Right lobe of liver (tissue), 6 donors: ENCODE results near the gene RNF214. TPM values are rescaled to one million over a fixed set of nuclear protein-coding genes. Genes with fewer than 3 reads are reported as not detected.
"Not testable (repeated sequence)": the region's sequence is repeated elsewhere in the genome, so short reads cannot be mapped to it uniquely, and the experiment has no call there.

Source experiments
- ATAC-seq, 4 donors: fragments of 200-7000 bp; cut with Tn5 transposase; one replicate each; pipeline ENCODE4 v1.9.1; 2020; ENCODE audit warnings: mild to moderate bottlenecking in 4 of 4, moderate library complexity in 4 of 4
- DNase-seq, 3 donors: peaks; one replicate each; pipeline ENCODE4 v3.0.0-alpha.2; 2020
- H3K27ac ChIP-seq, 3 donors: fragments of 200-600 bp; one replicate each; pipeline ENCODE4 v1.8.0; 2022
- H3K27me3 ChIP-seq, 2 donors: fragments of 200-600 bp; one replicate each; pipeline ENCODE4 v1.8.0; 2022
- H3K36me3 ChIP-seq, 4 donors: fragments of 200-600 bp; sonication (generic) in 1 of 4; one replicate each; pipeline versions ENCODE4 v1.5.1 to v1.8.0; 2017 to 2022; ENCODE audit warnings: control low read depth in 1 of 4
- H3K4me1 ChIP-seq, 4 donors: fragments of 200-600 bp; sonication (generic) in 1 of 4; one replicate each; pipeline versions ENCODE4 v1.5.1 to v1.8.0; 2017 to 2022; ENCODE audit warnings: control low read depth in 1 of 4
- H3K4me3 ChIP-seq, 3 donors: fragments of 200-600 bp; one replicate each; pipeline ENCODE4 v1.8.0; 2022
- H3K9me3 ChIP-seq, 4 donors: fragments of 200-600 bp; sonication (generic) in 1 of 4; one replicate each; pipeline versions ENCODE4 v1.5.1 to v1.8.0; 2017 to 2022; ENCODE audit warnings: control low read depth in 1 of 4
- POLR2A ChIP-seq: fragments of 450-650 bp; IDR thresholded peaks from one replicate; pipeline ENCODE4 v1.6.1; 2017; ENCODE audit warnings: antibody characterized with exemption, mild to moderate bottlenecking
- WGBS: methylation state at CpG from one replicate; pipeline ENCODE4 v1.1.6; 2018; ENCODE audit warnings: low coverage, low lambda C conversion rate; ENCODE audit not compliant: insufficient coverage; ENCODE audit errors: missing lambda C conversion rate; 5-methylcytosine and 5-hydroxymethylcytosine counted together
- intact Hi-C, 2 donors: fragments of 100-400 bp; cut with DNase I; formaldehyde crosslinking; loops; one replicate each; pipeline versions ENCODE4 v1.11.2 to v1.14.1; 2022
- total RNA-seq, 6 experiments: library from RNA; depleted of rRNA in 2 of 6; stranded (reverse); fragments of >200 nt in 2 of 6; fragmentation: NEBNext Ultra II Directional in 3 of 6; extraction: Animal tissue kit (Norgen Biotek cat#: 25700) in 3 of 6; gene quantifications; one replicate each; pipeline versions ENCODE4 v1.1.0 to v1.2.4, GENCODE V29; 2016 to 2023
- TF ChIP-seq, protein P1 (sequence below), 4 donors: fragments of 200-600 bp in 3 of 4; fragments of 450-650 bp in 1 of 4; IDR thresholded peaks; one replicate each; pipeline versions ENCODE4 v1.5.1 to v1.8.0; 2016 to 2022; ENCODE audit warnings: antibody characterized with exemption in 4 of 4, mild to moderate bottlenecking in 2 of 4
- donor health status: DM: no; HTN: yes; CAD: no.
- donor health status: DM: no; HTN: no; CAD: no.
- donor health status: DM: no; HTN: no; CAD: no.
- donor health status: DM: no; HTN: yes; CAD: no.
- donor health status: DM: no; HTN: yes; CAD: no.

The RNF214 gene
- total RNA-seq, 6 experiments from 2014 or later = 5.6 to 9.4 (median 7.3) TPM

DNA sequence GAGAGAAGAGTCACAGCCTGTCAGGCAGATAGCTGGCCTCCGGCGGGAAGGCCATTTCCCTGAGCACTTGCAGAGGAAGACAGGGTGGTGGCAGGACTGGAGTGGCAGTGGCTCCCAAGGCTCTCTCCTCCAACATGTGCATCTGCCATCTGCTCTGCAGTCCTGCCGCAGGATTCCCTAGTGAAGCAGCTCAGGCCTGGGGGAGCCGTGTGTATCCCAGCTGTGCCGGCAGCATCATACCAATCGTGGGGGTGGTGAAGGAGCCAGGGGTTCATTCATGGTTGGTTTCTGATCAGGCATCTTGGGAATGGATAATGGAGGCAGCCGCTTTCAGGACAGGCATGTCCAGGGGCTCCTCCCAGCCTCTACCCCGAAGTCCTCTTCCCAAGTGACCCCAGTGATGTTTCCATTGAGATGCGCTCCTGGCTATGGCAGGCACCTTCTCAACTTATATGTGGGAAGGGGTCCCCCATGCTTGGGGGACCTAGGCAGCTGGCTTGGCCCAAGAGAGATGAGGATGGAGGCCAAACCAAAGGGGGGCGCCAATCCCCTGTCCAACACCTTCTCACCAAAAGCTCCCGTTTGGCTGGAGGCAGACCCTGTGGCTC lies 27.2 kb upstream of the RNF214 start:
- DNase-seq = no peak
- intact Hi-C loops = loop anchor here in 1 of 2 donors (5.0 kb wide), 1 partner anchor 73 kb away; no protein-coding TSS in a partner anchor
- Histone ChIP-seq H3K36me3 (peaks cover 0 to 9% (median 1%) of the 10 kb centered on the region in 4 donors), H3K4me3 (no peak overlapping the region), H3K27ac (no peak overlapping the region), H3K27me3 (no peaks in the 10 kb centered on the region), H3K9me3 (no peaks in the 10 kb centered on the region), H3K4me1 (no peaks in the 10 kb centered on the region)
- no peak for TF ChIP-seq POLR2A
- TF ChIP-seq, protein P1, sequence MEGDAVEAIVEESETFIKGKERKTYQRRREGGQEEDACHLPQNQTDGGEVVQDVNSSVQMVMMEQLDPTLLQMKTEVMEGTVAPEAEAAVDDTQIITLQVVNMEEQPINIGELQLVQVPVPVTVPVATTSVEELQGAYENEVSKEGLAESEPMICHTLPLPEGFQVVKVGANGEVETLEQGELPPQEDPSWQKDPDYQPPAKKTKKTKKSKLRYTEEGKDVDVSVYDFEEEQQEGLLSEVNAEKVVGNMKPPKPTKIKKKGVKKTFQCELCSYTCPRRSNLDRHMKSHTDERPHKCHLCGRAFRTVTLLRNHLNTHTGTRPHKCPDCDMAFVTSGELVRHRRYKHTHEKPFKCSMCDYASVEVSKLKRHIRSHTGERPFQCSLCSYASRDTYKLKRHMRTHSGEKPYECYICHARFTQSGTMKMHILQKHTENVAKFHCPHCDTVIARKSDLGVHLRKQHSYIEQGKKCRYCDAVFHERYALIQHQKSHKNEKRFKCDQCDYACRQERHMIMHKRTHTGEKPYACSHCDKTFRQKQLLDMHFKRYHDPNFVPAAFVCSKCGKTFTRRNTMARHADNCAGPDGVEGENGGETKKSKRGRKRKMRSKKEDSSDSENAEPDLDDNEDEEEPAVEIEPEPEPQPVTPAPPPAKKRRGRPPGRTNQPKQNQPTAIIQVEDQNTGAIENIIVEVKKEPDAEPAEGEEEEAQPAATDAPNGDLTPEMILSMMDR (IDR thresholded peaks at IDR 0.05) = no peak
- 72% methylated on average over 3 of the region's 11 CpGs for WGBS
- ATAC-seq = no peak

DNA sequence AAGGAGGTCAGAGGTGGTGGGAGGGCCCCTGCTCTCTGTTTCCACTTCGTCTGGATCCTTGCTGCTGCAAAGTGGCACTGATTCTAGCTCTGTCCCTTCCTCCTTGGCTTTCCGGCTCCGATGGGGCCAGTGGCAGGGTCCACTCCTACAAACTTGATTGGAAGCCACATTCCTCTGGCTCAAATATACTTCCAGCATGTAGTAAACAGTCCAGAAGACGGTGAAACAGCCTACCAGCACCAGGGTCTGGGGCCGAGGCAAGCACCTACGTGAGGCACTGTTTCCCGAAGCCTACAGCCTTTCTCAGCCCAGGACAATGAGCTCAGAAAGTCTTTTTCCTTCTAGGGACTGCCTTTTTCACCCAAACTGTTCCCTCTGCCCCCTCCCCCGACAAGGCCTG lies 26.4 kb upstream of the RNF214 start:
- 57% methylated on average over 1 of the region's 8 CpGs for WGBS
- not testable (repeated sequence) for DNase-seq, H3K4me3 ChIP-seq, H3K36me3 ChIP-seq, H3K27me3 ChIP-seq, H3K27ac ChIP-seq, H3K9me3 ChIP-seq, H3K4me1 ChIP-seq, ATAC-seq
- intact Hi-C loops = loop anchor here in 1 of 2 donors (5.0 kb wide), 1 partner anchor 74 kb away; no protein-coding TSS in a partner anchor

DNA sequence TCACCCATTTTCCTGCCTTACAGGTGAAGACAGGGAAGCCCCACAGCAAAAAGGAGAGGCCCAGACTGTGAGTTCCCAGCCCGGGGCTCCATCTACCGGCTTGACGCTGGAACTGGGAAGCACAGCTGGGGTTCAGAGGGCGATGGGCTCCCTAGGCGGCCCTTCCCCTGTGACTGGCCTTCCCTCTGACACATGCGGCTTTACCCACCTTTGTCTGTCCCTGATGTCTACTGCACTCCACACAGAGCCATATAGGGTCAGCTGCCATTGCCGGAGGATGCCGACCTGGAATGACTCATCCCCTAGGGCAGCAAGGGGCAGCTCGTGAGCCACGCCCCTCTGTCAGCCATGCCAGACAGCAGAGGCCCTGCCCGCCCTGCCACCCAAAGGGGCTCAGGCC lies 25.6 kb upstream of the RNF214 start:
- no CpG with 5 or more reads among the region's 11 CpGs for WGBS
- DNase-seq, H3K27ac ChIP-seq, H3K4me3 ChIP-seq, H3K36me3 ChIP-seq, H3K4me1 ChIP-seq, H3K9me3 ChIP-seq, H3K27me3 ChIP-seq: not testable (repeated sequence)
- intact Hi-C loops = loop anchor here in 1 of 2 donors (5.0 kb wide), 1 partner anchor 75 kb away; no protein-coding TSS in a partner anchor
- peak; percentile 7 to 19 (median 16) for ATAC-seq

DNA sequence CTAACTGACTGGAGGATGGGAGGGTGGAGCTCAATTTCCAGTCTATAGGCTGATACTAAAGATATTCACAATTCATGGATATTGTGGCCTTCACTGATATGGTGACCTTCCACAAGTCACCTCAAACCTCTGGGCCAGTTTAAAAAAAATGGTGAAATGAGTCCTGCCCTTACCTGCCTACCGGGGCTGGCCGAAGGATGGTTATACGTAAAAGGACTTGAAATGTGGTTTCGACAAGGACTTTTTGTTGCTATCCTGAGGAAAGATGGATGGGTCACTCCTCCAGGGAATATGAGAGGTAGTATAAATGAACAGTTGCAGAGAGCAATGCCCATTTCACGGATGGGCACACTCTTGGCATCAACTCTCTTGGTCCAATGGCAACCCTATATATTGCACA lies 25.0 kb upstream of the RNF214 start:
- H3K36me3 ChIP-seq, ATAC-seq, H3K9me3 ChIP-seq, H3K27me3 ChIP-seq, H3K4me1 ChIP-seq, DNase-seq, H3K4me3 ChIP-seq, H3K27ac ChIP-seq: not testable (repeated sequence)
- intact Hi-C loops = loop anchor here in 1 of 2 donors (5.0 kb wide), 1 partner anchor 75 kb away; no protein-coding TSS in a partner anchor
- WGBS = 86% methylated on average over 5 of the region's 5 CpGs

DNA sequence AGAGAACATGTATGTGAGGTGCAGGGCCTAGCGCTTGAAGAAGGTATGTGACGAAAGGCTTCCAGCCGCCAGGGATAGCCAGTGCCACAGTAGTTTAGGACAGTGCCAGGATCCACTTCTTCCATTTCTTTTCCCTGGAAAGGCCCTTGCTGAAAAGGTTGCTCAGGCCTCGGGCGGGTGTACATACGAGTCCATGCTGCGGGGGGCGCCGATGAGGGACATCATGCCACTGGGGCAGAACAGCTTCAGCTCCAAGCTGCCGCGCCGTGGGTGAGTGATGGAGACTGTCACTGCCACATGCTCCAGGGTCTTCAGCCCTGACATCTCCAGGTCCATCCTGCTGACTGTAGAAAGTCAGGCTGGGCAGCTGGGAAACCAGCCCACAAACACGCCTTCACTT lies 23.8 kb upstream of the RNF214 start:
- H3K36me3 ChIP-seq = peaks cover 0 to 17% (median 6%) of the 10 kb centered on the region in 4 donors
- H3K4me3 ChIP-seq, H3K27me3 ChIP-seq, ATAC-seq, H3K27ac ChIP-seq, H3K9me3 ChIP-seq, H3K4me1 ChIP-seq: not testable (repeated sequence)
- peak in 1 of 3 donors; percentile 54 for DNase-seq
- intact Hi-C loops = loop anchor here in 1 of 2 donors (5.0 kb wide), 1 partner anchor 76 kb away; no protein-coding TSS in a partner anchor
- no CpG with 5 or more reads among the region's 13 CpGs for WGBS

DNA sequence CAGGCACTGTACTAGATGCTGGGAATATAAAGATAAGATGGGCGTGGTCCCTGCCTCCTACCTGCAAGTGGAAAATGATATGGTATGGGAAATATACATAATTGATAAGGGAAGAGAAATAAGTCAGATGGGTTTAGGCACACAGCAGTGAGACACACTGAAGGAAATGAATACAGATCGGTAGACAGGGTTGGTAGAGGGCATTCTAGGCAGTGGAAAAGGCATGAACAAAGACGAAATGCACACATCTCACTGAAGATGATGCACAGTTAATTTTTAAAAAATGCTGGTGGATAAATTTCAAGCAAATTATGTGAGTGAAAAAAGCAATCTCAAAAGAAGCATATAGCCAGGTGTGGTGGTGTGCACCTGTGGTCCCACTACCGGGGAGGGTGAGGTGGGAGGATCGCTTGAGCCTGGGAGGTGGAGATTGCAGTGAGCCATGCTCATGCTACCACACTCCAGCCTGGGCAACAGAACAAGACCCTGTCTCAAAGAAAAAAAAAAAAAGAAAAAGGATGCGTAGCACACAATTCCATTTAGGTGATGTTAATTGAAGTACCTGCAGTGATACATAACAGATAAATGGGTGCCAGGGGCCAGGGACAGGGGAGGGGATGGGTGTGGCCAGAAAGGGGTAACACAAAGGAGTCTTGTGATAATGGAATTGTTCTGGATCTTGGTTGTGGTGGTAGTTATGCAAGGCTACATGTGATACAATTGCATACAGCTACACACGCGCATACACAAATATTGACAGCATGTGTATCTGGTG lies 22.9 kb upstream of the RNF214 start:
- not testable (repeated sequence) for H3K27me3 ChIP-seq, H3K9me3 ChIP-seq, H3K4me1 ChIP-seq, H3K4me3 ChIP-seq, ATAC-seq, H3K27ac ChIP-seq
- intact Hi-C loops = loop anchor here in 1 of 2 donors (5.0 kb wide), 1 partner anchor 77 kb away; no protein-coding TSS in a partner anchor
- peaks cover 0 to 16% (median 9%) of the 10 kb centered on the region in 4 donors for H3K36me3 ChIP-seq
- 84% methylated on average over 7 of the region's 8 CpGs for WGBS
- peak in 1 of 3 donors; percentile 47 for DNase-seq

DNA sequence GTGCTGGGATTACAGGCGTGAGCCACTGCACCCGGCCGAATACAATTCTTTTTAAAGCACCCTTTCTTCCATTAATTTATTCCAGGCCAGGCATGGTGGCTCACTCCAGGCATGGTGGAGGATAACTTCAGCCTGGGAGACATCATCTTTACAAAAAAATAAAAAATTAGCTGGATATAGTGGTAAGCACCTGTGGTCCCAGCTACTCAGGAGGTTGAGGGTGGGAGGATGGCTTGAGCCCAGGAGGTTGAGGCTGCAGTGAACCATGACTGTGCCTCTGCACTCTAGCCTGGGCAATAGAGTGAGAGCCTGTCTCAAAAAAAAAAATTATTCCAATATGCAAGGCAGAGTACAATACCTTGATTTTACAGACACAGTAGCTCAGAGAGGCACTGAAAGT lies 21.9 kb upstream of the RNF214 start:
- H3K9me3 ChIP-seq = no peaks in the 10 kb centered on the region
- DNase-seq (peak in 1 of 3 donors; percentile 0), ATAC-seq (no peak)
- H3K27me3 ChIP-seq = no peaks in the 10 kb centered on the region
- TF ChIP-seq, protein P1 (IDR thresholded peaks at IDR 0.05) = no peak
- no peak for TF ChIP-seq POLR2A
- 94% methylated on average over 3 of the region's 3 CpGs for WGBS
- H3K4me1 ChIP-seq = no peaks in the 10 kb centered on the region
- intact Hi-C loops = no loop called here
- no peak overlapping the region for H3K4me3 ChIP-seq
- H3K36me3 ChIP-seq = peaks cover 0 to 22% (median 10%) of the 10 kb centered on the region in 4 donors
- no peak overlapping the region for H3K27ac ChIP-seq
